Fibroblast of skin of abdomen (primary cell): ENCODE data around the gene TAF8.

Experiments
- DNase-seq: peaks from one replicate; pipeline ENCODE4 v3.0.0-alpha.2; 2013

TAF8 gene

GRCh38 chr6:42066156-42066675, 15.9 kb downstream of the TAF8 start:
- no peak for DNase-seq

GRCh38 chr6:42068173-42068572, 17.8 kb downstream of the TAF8 start:
- no peak for DNase-seq

- no peak for DNase-seq
These were observed 18.7 kb downstream of the TAF8 start for GRCh38 chr6:42068872-42069522.

- DNase-seq: no peak
These were observed 21.7 kb downstream of the TAF8 start for GRCh38 chr6:42071881-42072583.

- no peak for DNase-seq
These were observed 23.0 kb downstream of the TAF8 start for GRCh38 chr6:42073287-42073686.

GRCh38 chr6:42075159-42075838, 25.0 kb downstream of the TAF8 start:
- DNase-seq: peak; percentile 68

- no peak for DNase-seq
These were observed 28.1 kb downstream of the TAF8 start for GRCh38 chr6:42078386-42078785.

GRCh38 chr6:42079941-42080464, 29.7 kb downstream of the TAF8 start:
- DNase-seq: no peak

GRCh38 chr6:42083530-42083929, 33.2 kb downstream of the TAF8 start:
- DNase-seq: no peak

- DNase-seq: no peak
These were observed 34.6 kb downstream of the TAF8 start for GRCh38 chr6:42084889-42085288.

GRCh38 chr6:42086046-42087035, 36.0 kb downstream of the TAF8 start:
- DNase-seq: no peak

- DNase-seq: peak; percentile 49
These were observed 37.8 kb downstream of the TAF8 start for GRCh38 chr6:42088101-42088591.

- no peak for DNase-seq
These were observed 40.7 kb downstream of the TAF8 start for GRCh38 chr6:42090819-42091717.

- no peak for DNase-seq
These were observed 41.3 kb downstream of the TAF8 start for GRCh38 chr6:42091718-42092023.

GRCh38 chr6:42093582-42094329, 43.4 kb downstream of the TAF8 start:
- no peak for DNase-seq

GRCh38 chr6:42095094-42095493, 44.8 kb downstream of the TAF8 start:
- DNase-seq: no peak

GRCh38 chr6:42095776-42096541, 45.6 kb downstream of the TAF8 start:
- DNase-seq: no peak

GRCh38 chr6:42099340-42100028, 49.2 kb downstream of the TAF8 start:
- DNase-seq: peak; percentile 62
